Loucy (cell line): Measurements from ENCODE around the gene BRINP3.

Experiments used
- H2AFZ ChIP-seq: fragments of 200-600 bp; sonication (generic); 2 replicates; pipeline ENCODE4 v1.6.0; 2016; ENCODE audit warnings: antibody characterized with exemption, mild to moderate bottlenecking, low read length, moderate library complexity
- H3F3A ChIP-seq: fragments of 200-600 bp; 2 replicates; pipeline ENCODE4 v1.6.0; 2016; ENCODE audit warnings: antibody characterized with exemption, low read depth, mild to moderate bottlenecking
- H3K27me3 ChIP-seq: fragments of 200-600 bp; sonication (generic); 2 replicates; pipeline ENCODE4 v1.6.1; 2014; ENCODE audit warnings: low read length, mild to moderate bottlenecking; ENCODE audit not compliant: insufficient read depth, poor library complexity, severe bottlenecking
- H3K36me3 ChIP-seq: fragments of 200-600 bp; sonication (generic); 2 replicates; pipeline ENCODE4 v1.6.1; 2016; ENCODE audit warnings: low read length; ENCODE audit not compliant: insufficient read depth
- H3K4me1 ChIP-seq: fragments of 200-600 bp; sonication (generic); 2 replicates; pipeline ENCODE4 v1.5.1; 2014; ENCODE audit warnings: low read length, mild to moderate bottlenecking; ENCODE audit not compliant: insufficient read depth, poor library complexity, severe bottlenecking
- H3K4me2 ChIP-seq: fragments of 200-600 bp; sonication (generic); 2 replicates; pipeline ENCODE4 v1.6.0; 2014; ENCODE audit warnings: antibody characterized with exemption, low read length, low read depth, mild to moderate bottlenecking; ENCODE audit not compliant: poor library complexity, severe bottlenecking
- H3K4me3 ChIP-seq: fragments of 200-600 bp; sonication (generic); 2 replicates; pipeline ENCODE4 v1.5.1; 2014; ENCODE audit warnings: low read length, mild to moderate bottlenecking, mixed read lengths; ENCODE audit not compliant: poor library complexity, severe bottlenecking
- H3K79me2 ChIP-seq: fragments of 200-600 bp; sonication (generic); 2 replicates; pipeline ENCODE4 v1.6.1; 2014; ENCODE audit warnings: low read length; ENCODE audit not compliant: insufficient read depth
- H3K9ac ChIP-seq: fragments of 200-600 bp; sonication (generic); 2 replicates; pipeline ENCODE4 v1.6.0; 2014; ENCODE audit warnings: mild to moderate bottlenecking, low read depth, low read length, moderate library complexity; ENCODE audit not compliant: poor library complexity, severe bottlenecking
- H3K9me2 ChIP-seq: fragments of 200-600 bp; sonication (generic); replicated peaks from 2 replicates; pipeline ENCODE4 v1.6.1; 2016; ENCODE audit warnings: low read depth, low read length, mixed read lengths
- H3K9me3 ChIP-seq: fragments of 200-600 bp; sonication (generic); 2 replicates; pipeline ENCODE4 v1.6.1; 2014; ENCODE audit warnings: mild to moderate bottlenecking, antibody characterized with exemption, low read length, low read depth; ENCODE audit not compliant: insufficient read depth
- H4K20me1 ChIP-seq: fragments of 200-600 bp; sonication (generic); 2 replicates; pipeline ENCODE4 v1.6.0; 2014; ENCODE audit warnings: antibody characterized with exemption, low read length, mild to moderate bottlenecking; ENCODE audit not compliant: insufficient read depth, poor library complexity, severe bottlenecking
- CTCF ChIP-seq: fragments of 200-600 bp; sonication (generic); conservative IDR thresholded peaks from 2 replicates; pipeline ENCODE4 v1.5.1; 2014; ENCODE audit warnings: mild to moderate bottlenecking, antibody characterized with exemption, low read length
- EZH2phosphoT487 ChIP-seq: fragments of 200-600 bp; IDR thresholded peaks from 2 replicates; pipeline ENCODE4 v1.6.1; 2018; ENCODE audit warnings: antibody characterized with exemption, mild to moderate bottlenecking, moderate library complexity, borderline replicate concordance

The BRINP3 gene

GRCh38 chr1:190243056-190243455 lies 234.6 kb downstream of the BRINP3 start:
- Histone ChIP-seq H3K9me3 (no peaks in the 10 kb centered on the region), H3K27me3 (no peaks in the 10 kb centered on the region), H4K20me1 (no peaks in the 10 kb centered on the region), H3K79me2 (no peaks in the 10 kb centered on the region), H3K9me2 (no peaks in the 10 kb centered on the region), H3K4me3 (no peak overlapping the region), H3K36me3 (no peaks in the 10 kb centered on the region), H3K9ac (no peak overlapping the region), H3K4me1 (no peaks in the 10 kb centered on the region), H3K4me2 (no peak overlapping the region), H3F3A (no peaks in the 10 kb centered on the region), H2AFZ (no peak overlapping the region)
- no peak for TF ChIP-seq CTCF
- no peak for TF ChIP-seq EZH2phosphoT487

- H3K79me2 ChIP-seq = no peaks in the 10 kb centered on the region
- TF ChIP-seq EZH2phosphoT487 (no peak), CTCF (no peak)
- H3K9ac ChIP-seq = no peak overlapping the region
Observed at GRCh38 chr1:190226006-190226405, 251.7 kb downstream of the BRINP3 start.

GRCh38 chr1:190212450-190212849 lies 265.2 kb downstream of the BRINP3 start:
- Histone ChIP-seq H4K20me1 (no peaks in the 10 kb centered on the region), H3K9ac (no peak overlapping the region), H3K9me3 (no peaks in the 10 kb centered on the region), H3K27me3 (no peaks in the 10 kb centered on the region), H3F3A (no peaks in the 10 kb centered on the region), H3K36me3 (no peaks in the 10 kb centered on the region), H3K9me2 (no peaks in the 10 kb centered on the region), H3K4me1 (no peaks in the 10 kb centered on the region), H3K4me2 (no peak overlapping the region), H3K79me2 (no peaks in the 10 kb centered on the region), H3K4me3 (no peak overlapping the region), H2AFZ (no peak overlapping the region)
- no peak for TF ChIP-seq EZH2phosphoT487
- no peak for TF ChIP-seq CTCF

More at GRCh38 chr1:190226006-190226405, 251.7 kb downstream of the BRINP3 start:
- Histone ChIP-seq H4K20me1 (no peaks in the 10 kb centered on the region), H3K4me1 (no peaks in the 10 kb centered on the region), H3K27me3 (no peaks in the 10 kb centered on the region), H3K36me3 (no peaks in the 10 kb centered on the region), H3K9me2 (no peaks in the 10 kb centered on the region), H2AFZ (no peak overlapping the region), H3F3A (no peaks in the 10 kb centered on the region), H3K9me3 (no peaks in the 10 kb centered on the region), H3K4me3 (no peak overlapping the region), H3K4me2 (no peak overlapping the region)
